Measurements from ENCODE around the gene PCK1. TPM values are rescaled to one million over a fixed set of nuclear protein-coding genes. Genes with fewer than 3 reads are reported as not detected.

PCK1 gene
- total RNA-seq, 1 experiment from 2014 or later: 0.17 TPM

- TF ChIP-seq, protein P1, sequence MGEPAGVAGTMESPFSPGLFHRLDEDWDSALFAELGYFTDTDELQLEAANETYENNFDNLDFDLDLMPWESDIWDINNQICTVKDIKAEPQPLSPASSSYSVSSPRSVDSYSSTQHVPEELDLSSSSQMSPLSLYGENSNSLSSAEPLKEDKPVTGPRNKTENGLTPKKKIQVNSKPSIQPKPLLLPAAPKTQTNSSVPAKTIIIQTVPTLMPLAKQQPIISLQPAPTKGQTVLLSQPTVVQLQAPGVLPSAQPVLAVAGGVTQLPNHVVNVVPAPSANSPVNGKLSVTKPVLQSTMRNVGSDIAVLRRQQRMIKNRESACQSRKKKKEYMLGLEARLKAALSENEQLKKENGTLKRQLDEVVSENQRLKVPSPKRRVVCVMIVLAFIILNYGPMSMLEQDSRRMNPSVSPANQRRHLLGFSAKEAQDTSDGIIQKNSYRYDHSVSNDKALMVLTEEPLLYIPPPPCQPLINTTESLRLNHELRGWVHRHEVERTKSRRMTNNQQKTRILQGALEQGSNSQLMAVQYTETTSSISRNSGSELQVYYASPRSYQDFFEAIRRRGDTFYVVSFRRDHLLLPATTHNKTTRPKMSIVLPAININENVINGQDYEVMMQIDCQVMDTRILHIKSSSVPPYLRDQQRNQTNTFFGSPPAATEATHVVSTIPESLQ (CRISPR knock-in tag; IDR thresholded peaks at IDR 0.05): no peak
These were observed 14.8 kb upstream of the PCK1 start (continued) for GRCh38 chr20:57545927-57546662.

- POLR2A ChIA-PET: no interaction called here
- H3K36me3 Mint-ChIP-seq: no peaks in the 10 kb centered on the region
- H3K4me3 Mint-ChIP-seq: no peak overlapping the region
- H3K9me3 Mint-ChIP-seq: no peaks in the 10 kb centered on the region
- TF ChIP-seq IRF1 (CRISPR knock-in tag; IDR thresholded peaks at IDR 0.05): no peak
- TF ChIP-seq GABPB1 (CRISPR knock-in tag; IDR thresholded peaks at IDR 0.05): peak; percentile 89
- H3K27ac Mint-ChIP-seq: no peak overlapping the region
- CTCF ChIA-PET: interaction anchor here (1.6 kb wide), 1 partner anchor 47 kb away, joined by 5 read pairs; no protein-coding TSS in a partner anchor
- DNase-seq (ENCODE audit: low spot score) (no peak), ATAC-seq (no peak)
- peaks cover 10% of the 10 kb centered on the region for H3K4me1 Mint-ChIP-seq
- H3K27me3 Mint-ChIP-seq (ENCODE audit: low read depth): peaks cover 5% of the 10 kb centered on the region; the same call in 1 of the 2 replicates
These were observed 13.8 kb upstream of the PCK1 start for GRCh38 chr20:57546956-57547649.

GRCh38 chr20:57548177-57549058 is 12.5 kb upstream of the PCK1 start:
- no peak for DNase-seq (ENCODE audit: low spot score)
- no peak overlapping the region for H3K4me3 Mint-ChIP-seq
- ChIA-PET POLR2A (no interaction called here), CTCF (interaction anchor here (0.9 kb wide), 1 partner anchor 10 kb away, joined by 3 read pairs; no protein-coding TSS in a partner anchor)
- H3K27me3 Mint-ChIP-seq (ENCODE audit: low read depth): peaks cover 5% of the 10 kb centered on the region; the same call in 1 of the 2 replicates
- TF ChIP-seq PRRX2 (CRISPR knock-in tag; IDR thresholded peaks at IDR 0.05) (no peak), FOXJ3 (CRISPR knock-in tag; IDR thresholded peaks at IDR 0.05; ENCODE audit: borderline replicate concordance) (no peak), IRF1 (CRISPR knock-in tag; IDR thresholded peaks at IDR 0.05) (no peak), PRDM15 (CRISPR knock-in tag; IDR thresholded peaks at IDR 0.05) (no peak), ZNF423 (CRISPR knock-in tag; IDR thresholded peaks at IDR 0.05) (no peak), TEAD4 (CRISPR knock-in tag; IDR thresholded peaks at IDR 0.05) (no peak), FOXK1 (CRISPR knock-in tag; IDR thresholded peaks at IDR 0.05) (no peak), ATF3 (CRISPR knock-in tag; conservative IDR thresholded peaks at IDR 0.05) (no peak), KAT7 (CRISPR knock-in tag; IDR thresholded peaks at IDR 0.05; ENCODE audit: borderline replicate concordance) (no peak), TEAD1 (CRISPR knock-in tag; IDR thresholded peaks at IDR 0.05) (no peak), HMGA2 (CRISPR knock-in tag; IDR thresholded peaks at IDR 0.05) (no peak), RELA (CRISPR knock-in tag; IDR thresholded peaks at IDR 0.05; ENCODE audit: borderline replicate concordance) (no peak), NFYB (CRISPR knock-in tag; conservative IDR thresholded peaks at IDR 0.05; ENCODE audit: low read depth) (no peak)
- TF ChIP-seq, protein P2, sequence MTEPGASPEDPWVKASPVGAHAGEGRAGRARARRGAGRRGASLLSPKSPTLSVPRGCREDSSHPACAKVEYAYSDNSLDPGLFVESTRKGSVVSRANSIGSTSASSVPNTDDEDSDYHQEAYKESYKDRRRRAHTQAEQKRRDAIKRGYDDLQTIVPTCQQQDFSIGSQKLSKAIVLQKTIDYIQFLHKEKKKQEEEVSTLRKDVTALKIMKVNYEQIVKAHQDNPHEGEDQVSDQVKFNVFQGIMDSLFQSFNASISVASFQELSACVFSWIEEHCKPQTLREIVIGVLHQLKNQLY (CRISPR knock-in tag; IDR thresholded peaks at IDR 0.05): no peak
- peaks cover 11% of the 10 kb centered on the region for H3K4me1 Mint-ChIP-seq
- no peak overlapping the region for H3K27ac Mint-ChIP-seq
- no peaks in the 10 kb centered on the region for H3K36me3 Mint-ChIP-seq
- ATAC-seq: no peak
- no peaks in the 10 kb centered on the region for H3K9me3 Mint-ChIP-seq

All from WTC11 (cell line).